Measurements from ENCODE around the gene SORCS3. TPM values are rescaled to one million over a fixed set of nuclear protein-coding genes. Genes with fewer than 3 reads are reported as not detected.

SORCS3 gene
- total RNA-seq, 1 experiment from 2014 or later = 0.94 TPM

- no peak for TF ChIP-seq NFYB (CRISPR knock-in tag; conservative IDR thresholded peaks at IDR 0.05; ENCODE audit: low read depth)
Measured at GRCh38 chr10:104731192-104731591, 90.1 kb downstream of the SORCS3 start (continued).

- Mint-ChIP-seq H3K9me3 (no peaks in the 10 kb centered on the region), H3K4me3 (no peak overlapping the region), H3K36me3 (no peaks in the 10 kb centered on the region), H3K27me3 (ENCODE audit: low read depth) (no peaks in the 10 kb centered on the region; the same call in 1 of the 2 replicates), H3K27ac (no peak overlapping the region), H3K4me1 (peaks cover 43% of the 10 kb centered on the region)
- ATAC-seq = no peak
- CTCF ChIA-PET = interaction anchor here (1.6 kb wide), 1 partner anchor 94 kb away, joined by 3 read pairs; no protein-coding TSS in a partner anchor
- POLR2A ChIA-PET = no interaction called here
- TF ChIP-seq AR (CRISPR knock-in tag; IDR thresholded peaks at IDR 0.05) (no peak), MYBL2 (CRISPR knock-in tag; IDR thresholded peaks at IDR 0.05) (no peak), ATF1 (CRISPR knock-in tag; IDR thresholded peaks at IDR 0.05) (no peak), ZNF219 (CRISPR knock-in tag; IDR thresholded peaks at IDR 0.05; ENCODE audit: borderline replicate concordance) (no peak), FOXP4 (CRISPR knock-in tag; IDR thresholded peaks at IDR 0.05) (no peak), EMX1 (CRISPR knock-in tag; IDR thresholded peaks at IDR 0.05) (no peak), CTCF (IDR thresholded peaks at IDR 0.05) (no peak)
- no peak for DNase-seq (ENCODE audit: low spot score)
Measured at GRCh38 chr10:104732222-104732621, 91.1 kb downstream of the SORCS3 start.

GRCh38 chr10:104734433-104734832 lies 93.3 kb downstream of the SORCS3 start:
- Mint-ChIP-seq H3K4me3 (peak overlapping the region; percentile 33; the same call in 1 of the 2 replicates), H3K27me3 (ENCODE audit: low read depth) (no peaks in the 10 kb centered on the region; the same call in 1 of the 2 replicates), H3K36me3 (no peaks in the 10 kb centered on the region), H3K4me1 (peaks cover 43% of the 10 kb centered on the region), H3K27ac (no peak overlapping the region), H3K9me3 (no peaks in the 10 kb centered on the region)
- no peak for ATAC-seq
- DNase-seq (ENCODE audit: low spot score) = no peak
- ChIA-PET POLR2A (no interaction called here), CTCF (interaction anchor here (1.0 to 2.0 kb wide), 6 partner anchors 22 to 191 kb away, joined by 3 to 5 read pairs (median 4); no protein-coding TSS in a partner anchor)
- TF ChIP-seq SMAD3 (CRISPR knock-in tag; IDR thresholded peaks at IDR 0.05; ENCODE audit: borderline replicate concordance) (no peak), SMAD4 (CRISPR knock-in tag; IDR thresholded peaks at IDR 0.05) (no peak), GABPB1 (CRISPR knock-in tag; IDR thresholded peaks at IDR 0.05) (no peak), ZNF219 (CRISPR knock-in tag; IDR thresholded peaks at IDR 0.05; ENCODE audit: borderline replicate concordance) (no peak), ZNF425 (CRISPR knock-in tag; conservative IDR thresholded peaks at IDR 0.05) (no peak), ZNF416 (CRISPR knock-in tag; IDR thresholded peaks at IDR 0.05) (no peak), ZBTB21 (CRISPR knock-in tag; IDR thresholded peaks at IDR 0.05; ENCODE audit: borderline replicate concordance) (no peak), ETV6 (CRISPR knock-in tag; IDR thresholded peaks at IDR 0.05) (no peak), ZNF671 (CRISPR knock-in tag; IDR thresholded peaks at IDR 0.05) (no peak), PRRX2 (CRISPR knock-in tag; IDR thresholded peaks at IDR 0.05) (no peak), CREM (CRISPR knock-in tag; IDR thresholded peaks at IDR 0.05) (no peak), KAT7 (CRISPR knock-in tag; IDR thresholded peaks at IDR 0.05; ENCODE audit: borderline replicate concordance) (no peak), HMGXB4 (CRISPR knock-in tag; IDR thresholded peaks at IDR 0.05) (no peak), ZNF138 (CRISPR knock-in tag; conservative IDR thresholded peaks at IDR 0.05) (no peak), TP53 (CRISPR knock-in tag; IDR thresholded peaks at IDR 0.05) (no peak), ZMAT4 (CRISPR knock-in tag; IDR thresholded peaks at IDR 0.05) (no peak), NR1H2 (CRISPR knock-in tag; IDR thresholded peaks at IDR 0.05) (no peak), ESRRA (CRISPR knock-in tag; IDR thresholded peaks at IDR 0.05; ENCODE audit: borderline replicate concordance) (no peak)

All from WTC11 (cell line).